OCI-LY7 (cell line): ENCODE data around the gene ATG9A.

ENCODE experiments used
- CTCF ChIP-seq: fragments of 200-600 bp; sonication (generic); conservative IDR thresholded peaks from 2 replicates; pipeline ENCODE4 v1.5.1; 2014; ENCODE audit warnings: mild to moderate bottlenecking, antibody characterized with exemption, low read length, moderate library complexity, mixed read lengths
- EZH2phosphoT487 ChIP-seq: fragments of 200-600 bp; sonication (generic); IDR thresholded peaks from 2 replicates; pipeline ENCODE4 v1.6.1; 2018; ENCODE audit warnings: low read depth, borderline replicate concordance, mild to moderate bottlenecking, mixed run types, antibody characterized with exemption, low read length, moderate library complexity, mixed read lengths

DNA sequence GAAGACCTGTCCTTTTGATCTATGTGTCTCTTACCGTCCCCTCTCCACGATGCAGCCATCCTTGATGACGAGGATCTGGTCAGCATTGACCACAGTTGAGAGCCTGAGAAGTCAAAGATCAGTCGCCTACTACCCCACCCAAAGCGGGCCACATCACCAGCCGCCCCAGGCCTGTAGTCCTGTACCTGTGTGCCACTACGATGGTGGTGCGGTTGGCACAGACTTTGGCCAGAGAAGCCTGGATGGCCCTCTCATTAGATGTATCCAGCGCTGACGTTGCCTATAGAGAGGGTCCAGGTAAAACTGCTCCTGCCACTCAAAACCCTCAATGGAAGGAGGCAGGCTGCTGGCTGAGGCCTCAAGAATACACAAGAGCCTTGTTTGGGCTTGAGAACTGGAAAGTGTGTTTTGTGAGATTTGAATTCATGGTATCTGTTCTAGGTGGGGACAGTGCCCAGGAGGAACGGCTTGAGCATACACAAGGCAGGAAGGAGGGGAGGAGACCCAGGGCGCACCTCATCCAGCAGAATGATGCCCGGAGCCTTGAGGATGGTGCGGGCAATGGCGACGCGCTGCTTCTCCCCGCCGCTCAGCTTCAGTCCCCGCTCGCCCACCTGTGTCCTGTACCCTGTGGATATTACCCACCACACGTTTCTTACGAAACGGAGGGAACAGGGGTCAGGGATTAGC, 19.1 kb downstream of the ATG9A start:
- TF ChIP-seq CTCF = no peak
- TF ChIP-seq EZH2phosphoT487 = no peak
